ENCODE data around the gene PCDHGA1.

Gene PCDHGA1

DNA sequence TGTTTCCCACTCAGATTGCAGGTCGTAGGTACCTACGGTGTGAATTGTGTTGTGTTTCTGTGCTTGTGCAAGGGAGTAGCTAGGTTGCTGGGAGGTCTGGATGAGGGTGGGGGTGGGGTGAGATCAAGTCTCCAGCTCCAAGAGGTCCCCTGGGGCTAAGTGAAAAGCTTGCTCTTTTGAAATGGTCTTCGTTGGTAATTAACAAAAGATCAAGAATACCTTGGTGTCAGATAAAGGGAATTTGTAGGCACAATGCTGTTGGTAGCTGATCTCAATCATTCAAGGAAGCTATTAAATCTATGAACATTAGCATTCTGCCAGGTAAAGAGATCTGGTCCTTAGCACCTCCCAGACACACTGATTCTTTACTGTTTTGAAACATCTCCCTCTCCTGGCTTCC lies 153.6 kb downstream of the PCDHGA1 start:
- H3K4me3 ChIP-seq (ENCODE audit: control insufficient read depth, low read depth, low read length) = no peak overlapping the region
- no peak for DNase-seq (ENCODE audit: low read depth)
- TF ChIP-seq, protein P1, sequence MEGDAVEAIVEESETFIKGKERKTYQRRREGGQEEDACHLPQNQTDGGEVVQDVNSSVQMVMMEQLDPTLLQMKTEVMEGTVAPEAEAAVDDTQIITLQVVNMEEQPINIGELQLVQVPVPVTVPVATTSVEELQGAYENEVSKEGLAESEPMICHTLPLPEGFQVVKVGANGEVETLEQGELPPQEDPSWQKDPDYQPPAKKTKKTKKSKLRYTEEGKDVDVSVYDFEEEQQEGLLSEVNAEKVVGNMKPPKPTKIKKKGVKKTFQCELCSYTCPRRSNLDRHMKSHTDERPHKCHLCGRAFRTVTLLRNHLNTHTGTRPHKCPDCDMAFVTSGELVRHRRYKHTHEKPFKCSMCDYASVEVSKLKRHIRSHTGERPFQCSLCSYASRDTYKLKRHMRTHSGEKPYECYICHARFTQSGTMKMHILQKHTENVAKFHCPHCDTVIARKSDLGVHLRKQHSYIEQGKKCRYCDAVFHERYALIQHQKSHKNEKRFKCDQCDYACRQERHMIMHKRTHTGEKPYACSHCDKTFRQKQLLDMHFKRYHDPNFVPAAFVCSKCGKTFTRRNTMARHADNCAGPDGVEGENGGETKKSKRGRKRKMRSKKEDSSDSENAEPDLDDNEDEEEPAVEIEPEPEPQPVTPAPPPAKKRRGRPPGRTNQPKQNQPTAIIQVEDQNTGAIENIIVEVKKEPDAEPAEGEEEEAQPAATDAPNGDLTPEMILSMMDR (conservative IDR thresholded peaks at IDR 0.05; ENCODE audit: control insufficient read depth, insufficient read depth, low read depth, low read length) = no peak

DNA sequence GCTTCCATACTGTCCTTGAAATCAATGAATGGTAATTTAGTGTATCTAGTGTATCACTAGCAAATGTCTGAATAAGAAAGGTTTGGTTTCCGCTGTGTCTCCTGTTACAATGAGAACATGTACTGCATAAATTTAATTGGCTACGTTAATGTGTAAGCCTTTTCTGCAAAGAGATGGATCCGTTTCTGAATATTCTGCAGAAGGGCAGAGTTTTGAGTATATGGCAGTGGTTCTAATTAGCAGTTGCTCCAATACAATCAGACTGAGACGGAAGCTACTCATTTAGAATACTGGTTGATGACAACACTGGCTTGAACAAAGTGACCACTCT lies 154.0 kb downstream of the PCDHGA1 start:
- peak overlapping the region; percentile 22 for H3K4me3 ChIP-seq (ENCODE audit: control insufficient read depth, low read depth, low read length)
- TF ChIP-seq, protein P1 (conservative IDR thresholded peaks at IDR 0.05; ENCODE audit: control insufficient read depth, insufficient read depth, low read depth, low read length) = no peak
- no peak for DNase-seq (ENCODE audit: low read depth)

DNA sequence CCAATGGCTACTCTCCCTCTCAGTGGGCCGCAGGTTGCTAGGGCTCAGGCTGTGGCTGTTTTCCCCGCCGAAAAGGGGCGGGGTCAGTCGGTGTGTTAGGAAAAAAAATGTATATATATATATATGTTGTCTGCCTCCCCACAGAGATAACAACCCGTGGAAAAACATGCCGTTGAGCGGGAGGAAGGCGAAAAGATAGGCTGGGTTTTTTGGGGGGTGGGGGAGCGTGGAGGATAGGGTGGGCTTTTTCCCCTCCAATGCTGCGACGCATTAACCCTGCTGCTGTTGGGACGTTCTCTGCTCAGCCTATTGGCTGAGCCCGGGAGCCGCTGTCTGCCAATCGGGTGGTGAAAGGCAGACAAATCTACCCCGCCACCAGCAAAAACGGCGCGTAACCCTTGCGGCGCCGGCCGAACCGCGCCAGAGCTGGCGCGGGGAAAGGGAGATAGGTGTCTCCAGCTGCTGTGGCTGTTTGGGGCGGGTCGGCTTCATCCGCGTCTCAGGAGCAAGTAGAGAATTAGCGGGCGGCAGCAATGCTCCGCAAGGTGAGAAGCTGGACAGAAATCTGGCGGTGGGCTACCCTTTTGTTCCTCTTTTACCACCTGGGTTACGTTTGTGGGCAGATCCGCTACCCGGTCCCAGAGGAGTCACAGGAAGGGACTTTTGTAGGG lies 154.5 kb downstream of the PCDHGA1 start, which contains the start of gene PCDHGC4:
Gene PCDHGC4, plus strand, starts transcription at position 390 of the 671 bp plus-strand sequence. Its CDS starts 144 bp downstream, at position 534.
- TF ChIP-seq, protein P1 (conservative IDR thresholded peaks at IDR 0.05; ENCODE audit: control insufficient read depth, insufficient read depth, low read depth, low read length) = no peak
- DNase-seq (ENCODE audit: low read depth) = no peak
- peak within 1 kb of the TSS; percentile 22 for H3K4me3 ChIP-seq (ENCODE audit: control insufficient read depth, low read depth, low read length)

DNA sequence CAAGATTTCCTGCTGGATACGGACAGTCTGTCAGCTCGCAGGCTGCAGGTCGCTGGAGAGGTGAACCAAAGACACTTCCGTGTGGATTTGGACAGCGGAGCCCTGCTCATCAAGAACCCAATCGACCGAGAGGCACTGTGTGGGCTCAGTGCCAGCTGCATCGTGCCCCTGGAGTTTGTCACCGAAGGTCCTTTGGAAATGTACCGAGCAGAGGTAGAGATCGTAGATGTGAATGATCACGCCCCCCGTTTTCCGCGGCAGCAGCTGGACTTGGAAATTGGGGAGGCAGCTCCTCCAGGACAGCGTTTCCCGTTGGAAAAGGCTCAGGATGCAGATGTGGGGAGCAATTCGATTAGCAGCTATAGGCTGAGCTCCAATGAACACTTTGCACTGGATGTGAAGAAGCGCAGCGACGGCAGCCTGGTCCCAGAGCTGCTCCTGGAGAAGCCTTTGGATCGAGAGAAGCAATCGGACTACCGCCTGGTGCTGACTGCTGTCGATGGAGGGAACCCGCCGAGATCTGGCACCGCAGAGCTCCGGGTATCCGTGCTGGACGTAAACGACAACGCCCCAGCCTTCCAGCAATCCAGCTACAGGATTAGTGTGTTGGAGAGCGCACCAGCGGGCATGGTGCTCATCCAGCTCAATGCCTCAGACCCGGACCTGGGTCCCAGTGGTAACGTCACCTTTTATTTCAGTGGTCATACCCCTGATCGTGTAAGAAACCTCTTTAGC lies 155.2 kb downstream of the PCDHGA1 start:
- TF ChIP-seq, protein P1 (conservative IDR thresholded peaks at IDR 0.05; ENCODE audit: control insufficient read depth, insufficient read depth, low read depth, low read length) = no peak
- no peak for DNase-seq (ENCODE audit: low read depth)
- peak overlapping the region; percentile 22 for H3K4me3 ChIP-seq (ENCODE audit: control insufficient read depth, low read depth, low read length)

DNA sequence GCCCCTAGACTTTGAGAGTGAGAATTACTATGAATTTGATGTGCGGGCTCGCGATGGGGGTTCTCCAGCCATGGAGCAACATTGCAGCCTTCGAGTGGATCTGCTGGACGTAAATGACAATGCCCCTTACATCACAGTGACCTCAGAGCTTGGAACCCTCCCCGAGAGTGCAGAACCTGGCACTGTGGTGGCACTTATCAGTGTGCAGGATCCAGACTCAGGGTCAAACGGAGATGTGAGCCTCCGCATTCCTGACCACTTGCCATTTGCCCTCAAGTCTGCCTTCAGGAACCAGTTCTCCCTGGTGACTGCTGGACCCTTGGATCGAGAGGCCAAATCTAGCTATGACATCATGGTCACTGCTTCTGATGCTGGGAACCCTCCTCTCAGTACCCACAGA lies 155.8 kb downstream of the PCDHGA1 start:
- no peak overlapping the region for H3K4me3 ChIP-seq (ENCODE audit: control insufficient read depth, low read depth, low read length)
- no peak for DNase-seq (ENCODE audit: low read depth)

DNA sequence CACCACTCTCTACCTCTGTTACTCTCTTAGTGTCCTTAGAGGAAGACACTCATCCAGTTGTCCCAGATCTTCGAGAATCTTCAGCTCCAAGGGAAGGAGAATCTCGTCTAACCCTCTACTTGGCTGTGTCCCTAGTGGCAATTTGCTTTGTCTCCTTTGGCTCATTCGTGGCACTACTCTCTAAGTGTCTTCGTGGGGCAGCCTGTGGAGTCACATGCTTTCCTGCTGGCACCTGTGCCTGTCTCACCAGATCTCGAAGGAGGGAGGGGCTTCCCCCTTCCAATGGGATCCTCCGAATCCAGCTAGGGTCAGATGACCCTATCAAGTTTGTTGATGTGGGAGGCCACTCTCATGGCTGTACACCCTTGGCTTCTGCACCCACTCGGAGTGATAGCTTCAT lies 156.8 kb downstream of the PCDHGA1 start:
- H3K4me3 ChIP-seq (ENCODE audit: control insufficient read depth, low read depth, low read length) = no peak overlapping the region
- no peak for DNase-seq (ENCODE audit: low read depth)
- TF ChIP-seq, protein P1 (conservative IDR thresholded peaks at IDR 0.05; ENCODE audit: control insufficient read depth, insufficient read depth, low read depth, low read length) = no peak

More for the DNA sequence above, 155.8 kb downstream of the PCDHGA1 start:
- TF ChIP-seq, protein P1 (conservative IDR thresholded peaks at IDR 0.05; ENCODE audit: control insufficient read depth, insufficient read depth, low read depth, low read length) = no peak

Measured in fibroblast of mammary gland (primary cell).